GM23338 (cell line): Measurements from ENCODE around the gene RBMS2. TPM values are rescaled to one million over a fixed set of nuclear protein-coding genes. Genes with fewer than 3 reads are reported as not detected.
"Not testable (repeated sequence)": the region's sequence is repeated elsewhere in the genome, so short reads cannot be mapped to it uniquely, and the experiment has no call there.

Experiments
- ATAC-seq: fragments of 200-7000 bp; cut with Tn5 transposase; 3 replicates; pipeline ENCODE4 v1.9.1; 2020
- DNase-seq: peaks from one replicate; pipeline ENCODE4 v3.0.0-alpha.2; 2015; ENCODE audit warnings: low spot score
- H2AFZ ChIP-seq: fragments of 200-600 bp; sonication (generic); 2 replicates; pipeline ENCODE4 v1.8.0; 2016; ENCODE audit warnings: antibody characterized with exemption, mild to moderate bottlenecking, moderate library complexity
- H3F3A ChIP-seq: fragments of 200-600 bp; sonication (generic); replicated peaks from 2 replicates; pipeline ENCODE4 v1.8.0; 2017; ENCODE audit warnings: antibody characterized with exemption, mixed run types, low read depth
- H3K27ac ChIP-seq: fragments of 200-600 bp; sonication (generic); 2 replicates; pipeline ENCODE4 v1.6.1; 2016; ENCODE audit warnings: low read depth
- H3K27me3 ChIP-seq: fragments of 200-600 bp; sonication (generic); 2 replicates; pipeline ENCODE4 v1.8.0; 2016; ENCODE audit warnings: mild to moderate bottlenecking, mixed run types, moderate library complexity; ENCODE audit not compliant: insufficient read depth
- H3K36me3 ChIP-seq: fragments of 200-600 bp; sonication (generic); 2 replicates; pipeline ENCODE4 v1.8.0; 2016; ENCODE audit warnings: mild to moderate bottlenecking; ENCODE audit not compliant: insufficient read depth
- H3K4me1 ChIP-seq: fragments of 200-600 bp; sonication (generic); 2 replicates; pipeline ENCODE4 v1.8.0; 2016; ENCODE audit warnings: mild to moderate bottlenecking, moderate library complexity; ENCODE audit not compliant: insufficient read depth
- H3K4me2 ChIP-seq: fragments of 200-600 bp; sonication (generic); 2 replicates; pipeline ENCODE4 v1.7.1; 2017; ENCODE audit warnings: mixed run types
- H3K4me3 ChIP-seq: fragments of 200-600 bp; sonication (generic); 2 replicates; pipeline ENCODE4 v1.6.1; 2016; ENCODE audit warnings: mixed run types
- H3K79me2 ChIP-seq: fragments of 200-600 bp; sonication (generic); replicated peaks from 2 replicates; pipeline ENCODE4 v1.8.0; 2017; ENCODE audit warnings: mild to moderate bottlenecking; ENCODE audit not compliant: insufficient read depth
- H3K9me2 ChIP-seq: fragments of 200-600 bp; sonication (generic); 2 replicates; pipeline ENCODE4 v1.8.0; 2017; ENCODE audit not compliant: insufficient read depth
- H4K20me1 ChIP-seq: fragments of 200-600 bp; sonication (generic); replicated peaks from 2 replicates; pipeline ENCODE4 v1.8.0; 2017; ENCODE audit warnings: mild to moderate bottlenecking; ENCODE audit not compliant: insufficient read depth
- H3K27ac Mint-ChIP-seq: 2 replicates; pipeline ENCODE4 v1.8.0; 2020; ENCODE audit warnings: inconsistent platforms, mild to moderate bottlenecking, moderate library complexity, mixed read lengths
- H3K27me3 Mint-ChIP-seq: 3 replicates; pipeline ENCODE4 v1.8.0; 2022; ENCODE audit warnings: low read depth, mild to moderate bottlenecking, moderate library complexity, mixed read lengths, inconsistent platforms; ENCODE audit not compliant: insufficient read depth, poor library complexity
- H3K36me3 Mint-ChIP-seq: 3 replicates; pipeline ENCODE4 v1.8.0; 2021; ENCODE audit warnings: low read depth, mild to moderate bottlenecking, inconsistent platforms, moderate library complexity, mixed read lengths
- H3K4me1 Mint-ChIP-seq: 3 replicates; pipeline ENCODE4 v1.8.0; 2020; ENCODE audit warnings: mild to moderate bottlenecking, inconsistent platforms, mixed read lengths
- H3K4me3 Mint-ChIP-seq: 3 replicates; pipeline ENCODE4 v1.8.0; 2021; ENCODE audit warnings: moderate library complexity, mild to moderate bottlenecking, inconsistent platforms, mixed read lengths
- H3K9me3 Mint-ChIP-seq: 3 replicates; pipeline ENCODE4 v1.8.0; 2020; ENCODE audit warnings: moderate library complexity, mild to moderate bottlenecking, inconsistent platforms, mixed read lengths
- CREB1 ChIP-seq: fragments of 250-450 bp; sonication (Bioruptor Pico); IDR thresholded peaks from 2 replicates; pipeline ENCODE4 v1.5.0; 2020; ENCODE audit warnings: low read depth, mild to moderate bottlenecking, moderate library complexity
- ETS1 ChIP-seq: IDR thresholded peaks from 2 replicates; pipeline ENCODE4 v1.6.1; 2016; ENCODE audit warnings: antibody characterized with exemption
- EZH2phosphoT487 ChIP-seq: fragments of 200-600 bp; sonication (generic); IDR thresholded peaks from one replicate; pipeline ENCODE4 v1.8.1; 2018; ENCODE audit warnings: antibody characterized with exemption; ENCODE audit not compliant: unreplicated experiment
- NANOG ChIP-seq: IDR thresholded peaks from 2 replicates; pipeline ENCODE4 v1.6.1; 2016; ENCODE audit warnings: antibody characterized with exemption, borderline replicate concordance
- ZNF462 ChIP-seq: fragments of 250-450 bp; sonication (Bioruptor Pico); IDR thresholded peaks from 2 replicates; pipeline ENCODE4 v1.5.0; 2020; ENCODE audit warnings: mild to moderate bottlenecking, moderate library complexity
- polyA plus RNA-seq: library from polyadenylated mRNA; unstranded; fragments of >200 nt; fragmentation: Nextera tagmentation; extraction: Ambion mirVana; gene quantifications from 2 replicates; pipeline ENCODE4 v1.2.1, GENCODE V29; 2016
- total RNA-seq: library from RNA; depleted of rRNA; stranded (reverse); fragments of >200 nt; shearing (Covaris generic); gene quantifications from 2 replicates; pipeline ENCODE4 v1.2.3, GENCODE V29; 2014

Gene RBMS2
- total and polyA plus RNA-seq, 2 experiments from 2014 or later: 9.2 to 16.8 TPM

- TF ChIP-seq ZNF462 (CRISPR knock-in tag) (no peak), CREB1 (CRISPR knock-in tag) (no peak), ETS1 (no peak), NANOG (no peak), EZH2phosphoT487 (no peak)
- no peak for DNase-seq
- Mint-ChIP-seq H3K4me3 (no peak overlapping the region), H3K27me3 (no peaks in the 10 kb centered on the region), H3K36me3 (peaks cover 5% of the 10 kb centered on the region; the same call in 1 of the 3 replicates), H3K4me1 (peaks cover 6% of the 10 kb centered on the region; the same call in 2 of the 3 replicates), H3K9me3 (no peaks in the 10 kb centered on the region), H3K27ac (no peak overlapping the region)
- H3K36me3 ChIP-seq: no peaks in the 10 kb centered on the region; the same call in none of the 2 replicates
- H3K9me2 ChIP-seq: no peaks in the 10 kb centered on the region
- H3F3A ChIP-seq: peaks cover 5% of the 10 kb centered on the region; the same call in 1 of the 2 replicates
- H3K4me1 ChIP-seq: no peaks in the 10 kb centered on the region
- no peak for ATAC-seq
- no peaks in the 10 kb centered on the region for H3K79me2 ChIP-seq
- H3K27me3 ChIP-seq: no peaks in the 10 kb centered on the region
- H2AFZ ChIP-seq: no peak overlapping the region
- H3K4me2 ChIP-seq: no peak overlapping the region
- no peak overlapping the region for H3K4me3 ChIP-seq
- H4K20me1 ChIP-seq: no peaks in the 10 kb centered on the region
- H3K27ac ChIP-seq: no peak overlapping the region
These were observed 52.6 kb downstream of the RBMS2 start for GRCh38 chr12:56574210-56574609.

GRCh38 chr12:56577248-56577647 lies 55.6 kb downstream of the RBMS2 start:
- not testable (repeated sequence) for H3K27me3 ChIP-seq, H3K36me3 Mint-ChIP-seq, H3K79me2 ChIP-seq, H4K20me1 ChIP-seq, H3K36me3 ChIP-seq, DNase-seq, H3F3A ChIP-seq, H3K4me2 ChIP-seq, H3K4me3 Mint-ChIP-seq, ATAC-seq, H3K27ac ChIP-seq, H3K27me3 Mint-ChIP-seq, H3K9me2 ChIP-seq, H3K9me3 Mint-ChIP-seq, H3K27ac Mint-ChIP-seq, H3K4me1 Mint-ChIP-seq, H3K4me3 ChIP-seq, H2AFZ ChIP-seq
- peaks cover 11% of the 10 kb centered on the region; the same call in 1 of the 2 replicates for H3K4me1 ChIP-seq
